Measurements from ENCODE around the gene IL2RG.

IL2RG gene

GRCh38 chrX:71107762-71108360, 3.5 kb downstream of the IL2RG start:
- DNase-seq (ENCODE audit: low read depth, low spot score): no peak

- DNase-seq (ENCODE audit: low read depth, low spot score): no peak
Observed at GRCh38 chrX:71107245-71107644, 4.1 kb downstream of the IL2RG start.

GRCh38 chrX:71106427-71106826, 5.0 kb downstream of the IL2RG start, which contains the start of gene CXorf65:
CXorf65 (minus strand) TSS chrX:71106740; CDS start chrX:71106556, 184 bp downstream.
- DNase-seq (ENCODE audit: low read depth, low spot score): no peak

GRCh38 chrX:71105628-71106027, 5.7 kb downstream of the IL2RG start:
- no peak for DNase-seq (ENCODE audit: low read depth, low spot score)

DNA sequence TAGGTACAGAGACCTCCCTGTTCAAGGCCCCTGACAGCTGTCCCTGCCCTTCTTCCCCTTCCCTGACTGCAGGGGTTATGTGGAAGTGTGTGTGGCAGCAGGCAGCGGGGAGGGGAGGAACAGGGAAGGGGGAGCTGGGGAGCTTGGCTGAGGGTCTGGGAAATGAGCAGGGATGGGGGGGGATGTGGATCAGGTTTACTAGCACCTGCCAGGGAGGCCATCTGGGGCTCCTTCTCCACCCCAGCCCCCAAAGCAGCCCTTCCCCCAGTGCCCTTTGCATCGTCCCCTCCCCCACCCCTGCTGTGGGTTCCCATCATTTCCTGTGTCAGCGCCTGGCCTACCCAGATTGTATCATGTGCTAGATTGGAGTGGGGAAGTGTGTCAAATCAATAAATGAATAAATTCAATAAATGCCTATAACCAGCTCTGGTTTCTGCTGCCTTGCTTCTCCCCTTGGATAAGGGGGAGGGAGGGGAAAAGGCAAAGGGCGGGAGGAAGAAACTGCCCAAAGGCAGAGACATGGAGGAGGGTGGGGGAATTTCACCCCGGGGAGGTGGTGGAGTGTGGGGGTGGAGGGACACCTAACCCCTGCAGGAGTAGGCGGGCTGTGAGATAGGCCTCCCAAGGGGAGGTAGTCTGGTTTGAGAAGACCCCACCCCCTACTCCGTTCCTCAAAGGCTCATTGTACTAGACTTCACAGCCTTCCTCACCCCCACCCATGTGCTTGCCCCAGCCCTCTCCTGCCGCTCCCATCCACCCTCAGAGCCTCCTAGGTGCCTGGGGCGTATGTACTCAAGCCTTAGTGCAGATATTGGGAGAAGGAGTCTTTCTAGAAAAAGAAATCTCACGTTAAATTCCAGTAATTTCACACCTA, 8.0 kb downstream of the IL2RG start:
- no peak for DNase-seq (ENCODE audit: low read depth, low spot score)

- no peak for DNase-seq (ENCODE audit: low read depth, low spot score)
Observed at GRCh38 chrX:71102292-71102691, 9.1 kb downstream of the IL2RG start.

- DNase-seq (ENCODE audit: low read depth, low spot score): no peak
Observed at GRCh38 chrX:71100581-71101505, 10.5 kb downstream of the IL2RG start.

DNA sequence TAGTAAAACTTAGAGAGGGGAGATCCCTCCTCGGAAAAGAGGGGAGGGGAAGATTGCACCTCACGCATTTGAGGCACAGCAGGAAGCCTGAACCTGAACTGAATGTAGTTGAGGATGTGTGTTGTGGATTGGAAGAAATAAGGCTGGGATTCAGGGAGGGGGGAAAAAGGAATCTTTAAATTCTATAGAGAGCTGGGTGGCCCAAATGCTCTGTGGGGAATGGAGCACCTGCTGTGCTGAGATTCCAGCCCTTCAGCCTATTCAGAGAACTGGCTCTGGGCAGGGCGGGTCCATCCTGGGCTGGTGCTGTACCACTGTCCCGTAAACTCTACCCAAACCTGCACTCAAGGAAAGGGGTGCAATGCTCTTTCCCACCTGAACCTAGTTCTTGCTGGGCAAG, 11.6 kb downstream of the IL2RG start:
- no peak for DNase-seq (ENCODE audit: low read depth, low spot score)

DNA sequence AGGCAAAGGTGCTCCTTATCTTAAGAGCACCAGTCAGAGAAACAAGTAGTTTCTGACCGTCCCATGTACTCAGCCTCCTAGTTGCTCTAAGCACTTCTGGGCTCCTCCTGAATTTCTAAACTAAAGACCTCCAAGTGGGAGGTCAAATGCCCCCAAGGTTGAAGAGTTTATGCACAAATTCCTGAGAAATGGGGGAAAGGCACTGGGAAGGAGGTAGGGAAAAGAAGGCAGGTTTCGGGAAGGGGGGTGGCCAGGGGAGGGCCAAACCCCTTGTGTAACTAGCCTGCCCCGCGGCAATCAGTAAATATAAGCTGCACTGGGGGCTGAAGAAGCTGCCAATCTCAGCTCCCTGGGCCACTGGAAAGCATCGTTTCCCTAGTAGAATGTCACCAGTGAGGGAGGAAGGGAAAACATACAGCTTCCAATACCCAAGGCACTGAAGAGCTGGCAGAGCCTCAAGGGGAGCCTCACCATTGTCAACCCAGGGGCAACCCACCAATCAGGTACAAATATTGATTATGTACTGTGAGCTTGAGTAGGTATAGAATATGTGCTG, 12.3 kb downstream of the IL2RG start:
- no peak for DNase-seq (ENCODE audit: low read depth, low spot score)

- DNase-seq (ENCODE audit: low read depth, low spot score): no peak
Observed at GRCh38 chrX:71098302-71098701, 13.1 kb downstream of the IL2RG start.

DNA sequence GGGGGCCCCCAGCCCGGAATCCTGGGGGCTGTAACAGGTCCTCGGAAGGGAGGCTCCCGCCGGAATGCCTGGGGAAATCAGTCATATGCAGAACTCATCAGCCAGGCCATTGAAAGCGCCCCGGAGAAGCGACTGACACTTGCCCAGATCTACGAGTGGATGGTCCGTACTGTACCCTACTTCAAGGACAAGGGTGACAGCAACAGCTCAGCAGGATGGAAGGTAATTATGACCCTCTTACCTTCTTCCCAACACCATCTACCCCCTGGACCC, 14.7 kb downstream of the IL2RG start:
- no peak for DNase-seq (ENCODE audit: low read depth, low spot score)

GRCh38 chrX:71095981-71096759, 15.2 kb downstream of the IL2RG start:
- DNase-seq (ENCODE audit: low read depth, low spot score): no peak

- no peak for DNase-seq (ENCODE audit: low read depth, low spot score)
Observed at GRCh38 chrX:71095555-71095980, 15.8 kb downstream of the IL2RG start, which contains the start of gene FOXO4. FOXO4 (plus strand) TSS chrX:71095851; CDS start chrX:71096529, 678 bp downstream.

DNA sequence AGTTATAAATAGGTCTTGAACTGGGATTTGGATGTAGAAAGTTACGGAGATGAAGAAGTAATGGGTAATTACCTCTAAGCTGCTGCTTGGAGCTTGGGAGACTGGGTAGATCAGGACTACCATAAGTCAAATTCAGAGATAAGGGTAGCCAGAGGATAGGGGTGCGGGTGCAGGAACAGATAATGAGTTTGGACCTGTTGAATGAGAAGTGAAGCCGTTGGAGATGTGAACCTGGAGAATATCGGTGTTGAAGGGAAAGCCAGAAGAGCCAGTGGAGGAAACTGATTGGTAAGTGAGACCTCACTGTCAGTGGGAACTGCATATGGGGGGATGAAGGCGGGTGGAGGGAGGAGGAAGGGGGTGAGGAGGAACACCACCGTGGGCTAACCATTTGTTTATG, 16.3 kb downstream of the IL2RG start:
- no peak for DNase-seq (ENCODE audit: low read depth, low spot score)

- DNase-seq (ENCODE audit: low read depth, low spot score): no peak
Observed at GRCh38 chrX:71091263-71091662, 20.1 kb downstream of the IL2RG start.

DNA sequence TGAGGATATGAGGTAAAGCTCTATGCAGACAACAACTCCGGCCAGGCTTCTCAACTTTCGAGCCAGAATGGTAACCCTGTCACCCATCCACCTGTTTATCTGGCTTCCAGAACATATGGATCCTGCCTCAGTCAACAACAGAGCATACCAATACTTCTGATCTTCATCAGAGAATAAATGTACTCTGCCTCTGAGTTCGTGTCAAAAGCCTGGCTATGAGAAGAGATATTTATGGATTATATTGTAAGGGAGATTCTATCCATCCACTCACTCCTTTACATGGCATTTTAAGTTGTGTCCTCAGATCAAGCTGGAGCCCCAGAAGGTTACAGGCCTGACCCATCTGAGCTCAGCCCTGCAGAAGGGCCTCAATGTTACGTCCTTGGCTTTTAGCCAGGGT, 25.5 kb downstream of the IL2RG start:
- DNase-seq (ENCODE audit: low read depth, low spot score): no peak

DNA sequence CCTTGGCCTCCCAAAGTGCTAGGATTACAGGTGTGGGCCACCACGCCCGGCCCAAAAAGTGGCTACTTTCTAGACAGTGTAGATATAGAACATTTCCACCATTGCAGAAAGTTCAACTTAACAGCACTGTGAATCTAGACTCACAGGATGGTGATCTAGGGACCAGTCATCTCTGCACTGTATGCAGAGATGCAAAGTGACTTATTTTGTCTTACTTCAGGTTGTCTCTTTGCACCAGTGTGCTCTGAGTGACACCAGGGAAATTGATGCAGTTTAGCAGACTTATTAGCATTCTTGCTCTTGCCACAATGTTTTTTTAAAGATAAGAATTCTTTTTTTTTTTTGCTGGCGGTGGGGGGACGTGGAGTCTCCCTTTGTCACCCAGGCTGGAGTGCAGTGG, 28.6 kb downstream of the IL2RG start:
- DNase-seq (ENCODE audit: low read depth, low spot score): no peak

DNA sequence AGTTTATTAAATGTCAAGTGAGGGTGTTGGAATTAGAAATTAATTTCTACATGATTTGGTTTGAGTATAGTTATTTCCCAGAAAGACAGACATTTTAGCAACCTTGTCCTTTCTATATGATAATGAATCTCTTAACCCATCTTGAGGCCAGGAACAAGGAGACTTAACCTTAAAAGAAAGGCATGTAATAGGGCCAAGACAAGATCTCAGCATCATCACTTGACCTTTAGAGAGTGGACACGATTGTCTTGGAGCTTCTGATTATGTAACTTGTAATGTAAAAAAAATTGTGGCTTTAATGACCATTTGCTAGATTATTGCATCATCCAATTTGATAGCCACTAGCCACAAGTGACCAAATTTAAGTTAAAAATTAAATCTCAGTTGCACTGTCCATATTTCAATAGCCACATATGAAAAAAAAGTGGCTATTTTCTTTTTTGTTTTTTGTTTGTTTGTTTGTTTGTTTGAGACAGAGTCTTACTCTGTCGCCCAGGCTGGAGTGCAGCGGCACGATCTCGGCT, 29.2 kb downstream of the IL2RG start:
- DNase-seq (ENCODE audit: low read depth, low spot score): no peak

DNA sequence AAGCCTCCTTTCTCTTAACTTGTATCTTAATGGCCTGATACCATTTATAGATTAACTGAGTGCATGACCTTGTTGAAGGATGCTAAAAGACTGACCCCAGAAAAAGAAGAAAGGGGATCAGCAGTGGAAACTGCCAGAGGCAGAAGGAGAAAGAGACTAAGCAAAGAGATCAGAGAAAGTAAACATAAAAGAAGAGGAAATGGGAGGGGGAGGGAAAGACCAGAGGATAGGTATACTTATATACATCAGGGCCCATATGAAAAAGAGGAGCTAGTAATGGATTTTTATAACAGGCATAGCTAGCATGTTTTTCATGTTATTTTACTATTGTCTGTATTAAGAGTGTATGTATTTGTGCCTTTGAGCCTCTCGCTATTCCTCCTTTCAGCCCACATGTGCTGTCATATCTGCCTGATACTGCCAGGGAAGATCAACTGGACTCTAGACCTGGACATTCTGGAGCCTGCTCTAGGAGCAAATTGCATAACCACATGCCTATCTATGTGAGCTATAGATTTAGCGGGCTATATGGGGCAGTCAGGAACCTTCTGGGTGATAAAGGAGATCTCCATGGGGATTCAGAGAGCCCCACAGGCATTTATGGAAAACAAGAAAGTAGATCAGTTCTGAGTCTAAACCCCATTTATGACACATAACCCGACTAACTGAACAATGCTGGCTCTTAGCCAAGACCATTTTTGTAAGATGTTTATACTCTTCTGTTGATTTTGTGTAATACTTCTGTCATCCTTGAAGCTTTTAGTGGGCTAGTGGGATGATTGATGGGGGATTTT, 29.9 kb downstream of the IL2RG start:
- DNase-seq (ENCODE audit: low read depth, low spot score): no peak

DNA sequence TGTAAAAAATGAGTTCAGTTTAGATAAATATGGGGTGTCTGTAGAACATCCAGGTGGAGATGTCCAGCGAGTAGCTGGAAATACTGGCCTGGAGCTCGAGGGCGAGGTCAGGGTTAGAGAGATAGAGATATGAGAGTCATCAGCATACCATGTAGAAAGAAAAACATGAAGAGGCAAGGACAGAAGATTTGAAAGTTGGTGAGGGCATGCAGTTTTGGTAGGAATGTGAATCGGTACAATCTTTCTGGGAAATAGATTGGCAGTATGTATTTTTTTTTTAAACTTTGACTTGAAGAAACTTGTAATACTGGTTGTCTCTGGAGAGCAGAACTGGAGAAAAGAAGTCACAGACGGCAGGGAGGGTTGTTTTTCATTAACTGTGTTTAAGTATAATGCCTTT, 40.8 kb downstream of the IL2RG start:
- DNase-seq (ENCODE audit: low read depth, low spot score): no peak
